ENCODE measurements around the gene TLL2.

Gene TLL2

GRCh38 chr10:96440361-96441292 is 73.1 kb downstream of the TLL2 start:
- DNase-seq (ENCODE audit: insufficient read length) (no peak), FAIRE-seq (no peak)
- TF ChIP-seq POLR2AphosphoS5 (IDR thresholded peaks at IDR 0.05; ENCODE audit: low read depth, low read length) = no peak
- no peak for TF ChIP-seq POLR2A (IDR thresholded peaks at IDR 0.05; ENCODE audit: low read depth, low read length)
- no peak for TF ChIP-seq TAF1 (IDR thresholded peaks at IDR 0.05; ENCODE audit: borderline replicate concordance, low read depth, low read length)

- FAIRE-seq (no peak), DNase-seq (ENCODE audit: insufficient read length) (no peak)
- TF ChIP-seq POLR2AphosphoS5 (IDR thresholded peaks at IDR 0.05; ENCODE audit: low read depth, low read length) (no peak), POLR2A (IDR thresholded peaks at IDR 0.05; ENCODE audit: low read depth, low read length) (no peak), TAF1 (IDR thresholded peaks at IDR 0.05; ENCODE audit: borderline replicate concordance, low read depth, low read length) (no peak)
Measured at GRCh38 chr10:96439725-96440124, 74.0 kb downstream of the TLL2 start.

GRCh38 chr10:96436035-96436434 is 77.7 kb downstream of the TLL2 start:
- TF ChIP-seq POLR2AphosphoS5 (IDR thresholded peaks at IDR 0.05; ENCODE audit: low read depth, low read length) (no peak), TAF1 (IDR thresholded peaks at IDR 0.05; ENCODE audit: borderline replicate concordance, low read depth, low read length) (no peak), POLR2A (IDR thresholded peaks at IDR 0.05; ENCODE audit: low read depth, low read length) (no peak)
- FAIRE-seq = no peak
- no peak for DNase-seq (ENCODE audit: insufficient read length)

GRCh38 chr10:96431211-96431970 is 82.3 kb downstream of the TLL2 start:
- no peak for FAIRE-seq
- TF ChIP-seq POLR2AphosphoS5 (IDR thresholded peaks at IDR 0.05; ENCODE audit: low read depth, low read length) (no peak), TAF1 (IDR thresholded peaks at IDR 0.05; ENCODE audit: borderline replicate concordance, low read depth, low read length) (no peak), POLR2A (IDR thresholded peaks at IDR 0.05; ENCODE audit: low read depth, low read length) (no peak)
- no peak for DNase-seq (ENCODE audit: insufficient read length)

- FAIRE-seq = peak; percentile 69
- TF ChIP-seq POLR2A (IDR thresholded peaks at IDR 0.05; ENCODE audit: low read depth, low read length) = no peak
- no peak for DNase-seq (ENCODE audit: insufficient read length)
Measured at GRCh38 chr10:96427291-96427690, 86.4 kb downstream of the TLL2 start.

GRCh38 chr10:96422525-96422924 is 91.2 kb downstream of the TLL2 start:
- no peak for FAIRE-seq
- TF ChIP-seq POLR2A (IDR thresholded peaks at IDR 0.05; ENCODE audit: low read depth, low read length) (no peak), TAF1 (IDR thresholded peaks at IDR 0.05; ENCODE audit: borderline replicate concordance, low read depth, low read length) (no peak), POLR2AphosphoS5 (IDR thresholded peaks at IDR 0.05; ENCODE audit: low read depth, low read length) (no peak)
- no peak for DNase-seq (ENCODE audit: insufficient read length)

- FAIRE-seq = no peak
- no peak for DNase-seq (ENCODE audit: insufficient read length)
- TF ChIP-seq TAF1 (IDR thresholded peaks at IDR 0.05; ENCODE audit: borderline replicate concordance, low read depth, low read length) = no peak
- no peak for TF ChIP-seq POLR2A (IDR thresholded peaks at IDR 0.05; ENCODE audit: low read depth, low read length)
- TF ChIP-seq POLR2AphosphoS5 (IDR thresholded peaks at IDR 0.05; ENCODE audit: low read depth, low read length) = no peak
Measured at GRCh38 chr10:96421995-96422394, 91.7 kb downstream of the TLL2 start.

- TF ChIP-seq POLR2AphosphoS5 (IDR thresholded peaks at IDR 0.05; ENCODE audit: low read depth, low read length) = no peak
- no peak for TF ChIP-seq POLR2A (IDR thresholded peaks at IDR 0.05; ENCODE audit: low read depth, low read length)
- TF ChIP-seq TAF1 (IDR thresholded peaks at IDR 0.05; ENCODE audit: borderline replicate concordance, low read depth, low read length) = no peak
- peak; percentile 21 for FAIRE-seq
- no peak for DNase-seq (ENCODE audit: insufficient read length)
Measured at GRCh38 chr10:96420228-96421009, 93.3 kb downstream of the TLL2 start.

GRCh38 chr10:96419351-96419750 is 94.4 kb downstream of the TLL2 start:
- no peak for DNase-seq (ENCODE audit: insufficient read length)
- TF ChIP-seq POLR2AphosphoS5 (IDR thresholded peaks at IDR 0.05; ENCODE audit: low read depth, low read length) (no peak), TAF1 (IDR thresholded peaks at IDR 0.05; ENCODE audit: borderline replicate concordance, low read depth, low read length) (no peak), POLR2A (IDR thresholded peaks at IDR 0.05; ENCODE audit: low read depth, low read length) (no peak)
- no peak for FAIRE-seq

- DNase-seq (ENCODE audit: insufficient read length) (no peak), FAIRE-seq (no peak)
Measured at GRCh38 chr10:96418582-96418981, 95.1 kb downstream of the TLL2 start.

GRCh38 chr10:96417441-96417840 is 96.3 kb downstream of the TLL2 start:
- no peak for DNase-seq (ENCODE audit: insufficient read length)
- FAIRE-seq = no peak
- no peak for TF ChIP-seq POLR2AphosphoS5 (IDR thresholded peaks at IDR 0.05; ENCODE audit: low read depth, low read length)
- no peak for TF ChIP-seq POLR2A (IDR thresholded peaks at IDR 0.05; ENCODE audit: low read depth, low read length)
- no peak for TF ChIP-seq TAF1 (IDR thresholded peaks at IDR 0.05; ENCODE audit: borderline replicate concordance, low read depth, low read length)

More at GRCh38 chr10:96418582-96418981, 95.1 kb downstream of the TLL2 start:
- TF ChIP-seq POLR2A (IDR thresholded peaks at IDR 0.05; ENCODE audit: low read depth, low read length) (no peak), TAF1 (IDR thresholded peaks at IDR 0.05; ENCODE audit: borderline replicate concordance, low read depth, low read length) (no peak), POLR2AphosphoS5 (IDR thresholded peaks at IDR 0.05; ENCODE audit: low read depth, low read length) (no peak)

Measured in GM12892 (cell line).